Measurements from ENCODE around the gene KDM4B.

Gene KDM4B

DNA sequence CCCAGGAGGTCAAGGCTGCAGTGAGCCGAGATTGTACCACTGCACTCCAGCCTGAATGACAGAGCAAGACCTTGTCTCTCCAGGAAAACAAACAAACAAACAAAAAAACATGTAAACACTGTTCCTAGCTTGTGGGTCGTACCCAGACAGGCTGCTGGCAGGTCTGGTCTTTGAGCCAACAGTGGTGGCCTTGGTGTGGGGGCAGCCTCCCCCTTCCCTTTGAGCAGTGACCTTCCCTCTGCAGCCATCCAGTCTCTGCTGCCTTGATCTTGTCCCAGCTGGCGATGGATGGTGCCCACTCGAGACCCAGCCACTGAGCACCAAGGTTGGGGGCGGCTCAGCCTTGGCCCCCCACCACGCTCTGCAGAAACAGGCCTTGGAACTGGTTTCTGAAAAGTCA is 143.3 kb downstream of the KDM4B start:
- no peak for DNase-seq

DNA sequence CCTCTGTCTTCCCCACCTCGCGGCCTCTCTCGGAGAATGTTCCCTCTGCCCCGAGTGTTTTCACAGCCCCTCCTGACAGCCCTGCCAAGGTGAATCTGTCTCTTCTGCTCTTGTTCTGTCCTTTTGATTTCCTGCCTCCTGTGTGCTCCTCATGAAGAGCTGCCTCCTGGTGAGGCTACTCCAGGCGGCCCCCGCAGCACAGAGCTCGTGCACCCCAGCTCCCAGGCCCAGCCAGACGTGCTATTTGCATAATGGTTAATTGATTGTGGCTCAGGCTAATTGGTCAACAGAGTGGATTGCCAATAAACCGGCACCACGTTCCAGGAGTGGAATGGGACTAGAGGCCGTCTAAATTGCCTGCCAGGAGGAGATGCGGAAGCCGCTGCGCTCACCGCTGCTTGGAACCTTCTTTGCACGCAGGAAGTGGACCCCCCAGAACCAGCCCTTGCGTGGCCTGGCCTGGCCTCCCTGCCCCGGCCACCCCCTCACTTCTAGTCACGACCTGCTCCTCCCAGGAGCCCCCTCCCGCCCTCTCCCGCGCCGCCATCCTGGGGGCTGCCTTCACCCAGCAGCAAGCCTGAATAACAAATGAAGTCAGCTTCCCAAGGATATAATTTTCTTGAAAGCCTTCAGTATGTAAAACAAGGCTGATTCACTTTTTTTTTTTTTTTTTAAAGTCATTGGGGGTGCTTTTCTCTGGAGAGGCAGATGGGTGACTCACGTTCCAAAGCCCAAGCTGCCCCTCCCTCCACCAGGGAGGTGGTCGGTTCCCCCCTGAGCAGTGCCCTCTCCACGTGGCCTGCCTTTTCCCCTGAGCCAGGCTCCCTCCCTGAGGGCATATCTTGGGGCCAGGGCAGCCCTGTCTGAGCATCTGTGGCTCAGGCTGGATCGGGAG is 144.0 kb downstream of the KDM4B start:
- no peak for DNase-seq

GRCh38 chr19:5113633-5114586 is 145.0 kb downstream of the KDM4B start:
- DNase-seq: no peak

DNA sequence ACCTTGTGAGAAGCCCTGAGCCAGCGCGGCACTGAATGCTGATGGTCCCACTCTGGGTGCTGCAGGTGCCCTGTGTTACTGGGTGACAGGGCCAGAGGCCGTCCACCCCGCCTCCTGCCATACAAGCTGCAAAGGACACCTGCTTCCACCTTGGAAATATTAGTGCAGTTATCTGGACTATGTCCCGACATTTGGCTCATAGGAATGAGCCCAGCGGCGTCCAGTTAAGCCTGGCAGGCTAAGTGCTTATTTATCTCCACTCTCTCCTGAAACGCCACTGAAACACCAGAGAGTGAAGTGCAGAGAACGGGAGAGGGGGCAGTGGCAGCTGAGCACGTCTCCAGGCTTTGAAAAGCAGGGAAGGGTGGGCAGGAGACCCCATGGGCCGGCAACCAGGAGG is 145.8 kb downstream of the KDM4B start:
- DNase-seq: no peak

- DNase-seq: no peak
These were observed 146.4 kb downstream of the KDM4B start for GRCh38 chr19:5115351-5115750.

DNA sequence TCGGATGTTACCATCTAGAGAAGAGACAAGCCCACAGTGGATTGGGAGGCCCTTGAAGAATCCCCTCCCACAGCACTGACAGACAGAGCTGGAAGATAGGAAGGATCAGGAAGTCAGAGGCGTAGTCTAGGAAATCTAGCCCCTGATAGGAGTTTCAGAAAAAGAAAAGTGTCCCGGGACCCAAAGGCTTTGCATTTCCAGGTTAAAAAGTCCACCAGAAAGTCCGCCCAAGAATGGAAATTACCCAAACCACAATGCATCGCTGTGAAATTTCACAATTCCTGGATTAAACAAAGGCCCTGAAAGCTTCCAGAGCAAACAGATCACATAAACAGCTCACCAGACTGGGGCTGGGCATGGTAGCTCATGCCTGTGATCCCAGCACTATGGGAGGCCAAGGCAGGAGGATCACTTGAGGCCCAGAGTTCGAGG is 146.9 kb downstream of the KDM4B start:
- no peak for DNase-seq

DNA sequence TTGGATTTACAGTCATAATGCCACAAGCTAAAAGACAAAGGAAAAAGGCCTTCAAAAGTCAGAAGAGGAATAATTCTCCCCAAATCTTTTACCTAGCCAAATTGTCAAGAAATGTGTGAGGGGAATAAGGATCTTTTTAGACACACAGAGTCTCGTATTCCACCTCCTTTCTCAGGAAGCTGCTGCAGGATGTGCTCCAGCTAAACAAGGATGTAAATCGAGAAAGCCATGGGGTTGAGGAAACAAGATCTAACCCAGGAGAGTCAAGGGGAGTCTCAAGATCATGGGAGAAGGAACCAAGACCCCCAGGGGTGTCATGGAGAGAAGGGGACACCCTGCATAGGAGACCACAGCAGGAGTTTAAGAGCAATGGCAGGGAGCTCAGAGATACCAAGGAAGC is 147.4 kb downstream of the KDM4B start:
- DNase-seq: no peak

DNA sequence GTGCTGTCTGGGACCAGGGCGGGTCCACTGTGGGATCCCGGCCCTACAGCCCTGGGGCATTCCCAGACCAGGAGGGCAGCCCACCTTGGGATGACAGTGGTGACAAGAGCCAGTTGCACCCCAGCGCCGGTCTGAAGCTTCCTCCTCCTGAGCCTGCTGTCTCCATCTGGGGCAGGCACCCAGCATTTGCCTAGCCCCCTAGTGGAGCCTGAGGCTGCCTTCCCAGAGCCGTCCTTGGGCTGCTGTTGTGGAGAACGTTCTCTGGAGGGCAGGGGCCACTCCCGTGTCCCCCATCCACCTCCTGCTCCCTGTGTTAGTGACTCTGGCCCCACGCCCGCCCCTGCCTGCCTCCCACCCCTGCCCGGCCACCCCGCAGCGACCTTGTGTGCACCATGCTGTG is 148.5 kb downstream of the KDM4B start:
- no peak for DNase-seq

DNA sequence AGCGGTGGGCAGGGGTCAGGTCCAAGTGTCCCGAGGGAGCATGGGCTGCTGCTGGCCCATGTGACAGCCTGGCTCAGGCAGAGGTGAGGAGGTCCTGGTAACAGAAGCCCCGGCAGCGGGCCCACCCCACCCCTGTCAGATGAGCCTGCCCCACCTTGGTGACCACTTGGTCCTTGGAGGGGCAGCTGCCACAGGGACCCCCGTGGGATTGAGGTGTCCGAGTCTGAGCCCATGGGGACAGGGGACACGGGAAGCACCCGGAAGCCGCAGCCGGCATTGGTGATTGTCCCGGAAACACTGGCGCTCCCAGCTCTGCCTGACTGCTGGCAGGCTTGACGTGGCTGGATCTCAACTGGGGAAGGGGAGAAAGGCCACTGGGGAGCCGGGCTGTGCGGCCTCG is 149.1 kb downstream of the KDM4B start:
- no peak for DNase-seq

GRCh38 chr19:5119297-5119998 is 150.5 kb downstream of the KDM4B start:
- no peak for DNase-seq

GRCh38 chr19:5120321-5120720 is 151.4 kb downstream of the KDM4B start:
- DNase-seq: no peak

DNA sequence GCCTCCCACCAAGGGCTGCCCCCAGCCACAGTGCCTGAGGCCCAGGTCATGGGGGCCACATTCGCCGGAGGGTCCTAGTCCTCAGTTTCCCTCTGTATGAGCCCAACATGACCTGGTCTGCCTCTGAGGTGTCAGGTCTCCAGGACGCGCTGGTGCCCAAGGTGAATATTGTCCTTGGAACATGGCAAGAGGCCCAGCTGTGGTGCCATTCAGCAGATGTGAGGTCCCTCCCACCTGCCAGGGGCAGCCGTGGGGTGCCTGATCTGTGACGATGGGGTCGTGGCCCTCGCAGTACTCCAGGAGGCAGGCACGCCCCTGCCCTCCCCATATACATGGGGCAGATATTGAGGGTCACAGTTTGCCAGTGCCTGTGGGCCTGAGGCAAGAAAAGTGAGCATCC is 151.9 kb downstream of the KDM4B start:
- DNase-seq: no peak

GRCh38 chr19:5121266-5122120 is 152.6 kb downstream of the KDM4B start:
- no peak for DNase-seq

DNA sequence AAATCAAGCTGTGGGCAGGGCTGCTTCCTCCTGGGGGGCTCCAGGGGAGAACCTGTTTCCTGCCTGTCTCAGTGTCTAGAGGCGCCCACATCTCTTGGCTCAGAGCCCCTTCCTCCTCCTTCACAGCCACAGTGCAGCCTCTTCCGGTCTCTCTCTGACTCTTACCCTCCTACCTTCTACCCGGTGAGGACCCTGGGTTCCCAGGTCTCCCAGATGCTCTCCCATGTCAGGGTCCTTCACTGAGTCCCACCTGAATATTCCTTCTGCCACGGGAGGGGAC is 153.1 kb downstream of the KDM4B start:
- no peak for DNase-seq

DNA sequence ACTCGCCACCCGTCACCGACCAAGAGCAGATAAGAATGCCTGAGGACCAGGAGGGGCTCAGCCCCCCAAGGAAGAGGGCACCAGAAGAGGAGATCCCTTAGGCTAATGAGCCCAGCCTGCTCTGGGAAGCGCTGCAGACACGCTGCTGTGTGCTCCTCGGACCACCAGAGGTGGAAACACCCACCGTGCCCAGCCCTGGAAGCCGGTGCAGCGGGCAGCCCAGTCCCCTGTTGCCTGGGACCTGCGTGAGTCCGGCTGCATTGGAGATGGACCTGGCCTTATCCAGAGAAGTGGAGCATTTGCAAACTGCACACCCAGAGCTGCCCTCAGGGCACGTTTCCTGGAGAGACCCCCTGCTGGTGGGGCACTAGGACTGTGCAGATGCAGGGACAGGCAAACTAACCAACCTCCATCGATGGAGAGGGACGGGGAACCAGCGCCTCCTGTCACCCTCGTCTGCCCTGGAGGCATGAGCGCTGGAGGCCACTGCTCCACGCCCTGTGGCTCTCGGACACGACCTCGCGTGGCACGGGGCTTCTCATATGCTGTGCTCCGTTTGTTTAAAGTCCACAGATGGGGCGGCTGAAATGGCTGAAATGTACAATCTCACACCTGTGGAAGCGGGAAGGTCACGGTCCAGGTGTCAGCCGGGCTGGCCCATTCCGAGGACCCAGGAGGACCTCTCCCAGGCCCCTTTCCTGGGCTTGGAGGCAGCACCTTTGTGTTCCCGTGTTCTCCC is 153.9 kb downstream of the KDM4B start:
- no peak for DNase-seq

- no peak for DNase-seq
These were observed 154.7 kb downstream of the KDM4B start for GRCh38 chr19:5123646-5124045.

GRCh38 chr19:5124111-5124855 is 155.4 kb downstream of the KDM4B start:
- DNase-seq: no peak

GRCh38 chr19:5125376-5125775 is 156.5 kb downstream of the KDM4B start:
- no peak for DNase-seq

DNA sequence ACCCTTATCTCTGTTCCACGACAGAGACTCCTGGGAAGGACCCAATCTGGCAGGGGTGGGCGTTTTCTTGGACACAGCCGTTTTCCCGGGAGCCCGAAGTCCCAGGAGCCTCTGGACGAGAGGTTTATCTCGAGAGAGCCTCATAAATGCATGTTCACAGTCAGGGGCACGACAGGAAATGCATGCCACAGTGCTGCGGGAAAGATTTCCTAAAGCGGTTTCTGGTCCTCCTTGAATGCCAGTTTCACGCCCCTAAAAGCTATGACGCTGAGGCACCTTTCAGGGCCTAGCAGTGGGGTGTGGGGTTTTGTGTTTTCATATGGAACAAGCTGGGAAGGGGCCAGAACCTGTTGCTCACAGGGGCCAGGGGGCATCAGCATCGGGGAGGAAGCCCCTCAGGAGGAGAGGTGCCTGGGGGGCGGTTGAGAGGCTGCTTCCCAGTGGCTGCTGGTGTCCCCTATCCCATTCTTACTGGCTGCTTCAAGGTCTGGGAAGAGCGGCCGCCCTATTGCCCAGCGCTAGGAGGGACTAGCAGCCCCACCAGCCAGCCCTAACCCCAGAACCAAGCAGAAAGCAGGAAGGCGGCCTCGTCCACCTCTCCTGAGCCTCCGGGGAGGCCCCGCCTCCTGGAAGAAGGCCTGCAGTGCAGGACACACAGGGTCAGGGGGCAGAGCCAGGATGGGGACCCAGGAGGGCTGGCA is 157.0 kb downstream of the KDM4B start:
- no peak for DNase-seq

All from midbrain (tissue), 1 donor.